ENCODE data around the gene MROH9. TPM values are rescaled to one million over a fixed set of nuclear protein-coding genes. Genes with fewer than 3 reads are reported as not detected.

MROH9 gene
- total and polyA plus RNA-seq, 2 of the 4 experiments (the other 2 are of a cell fraction), result not detected

DNA sequence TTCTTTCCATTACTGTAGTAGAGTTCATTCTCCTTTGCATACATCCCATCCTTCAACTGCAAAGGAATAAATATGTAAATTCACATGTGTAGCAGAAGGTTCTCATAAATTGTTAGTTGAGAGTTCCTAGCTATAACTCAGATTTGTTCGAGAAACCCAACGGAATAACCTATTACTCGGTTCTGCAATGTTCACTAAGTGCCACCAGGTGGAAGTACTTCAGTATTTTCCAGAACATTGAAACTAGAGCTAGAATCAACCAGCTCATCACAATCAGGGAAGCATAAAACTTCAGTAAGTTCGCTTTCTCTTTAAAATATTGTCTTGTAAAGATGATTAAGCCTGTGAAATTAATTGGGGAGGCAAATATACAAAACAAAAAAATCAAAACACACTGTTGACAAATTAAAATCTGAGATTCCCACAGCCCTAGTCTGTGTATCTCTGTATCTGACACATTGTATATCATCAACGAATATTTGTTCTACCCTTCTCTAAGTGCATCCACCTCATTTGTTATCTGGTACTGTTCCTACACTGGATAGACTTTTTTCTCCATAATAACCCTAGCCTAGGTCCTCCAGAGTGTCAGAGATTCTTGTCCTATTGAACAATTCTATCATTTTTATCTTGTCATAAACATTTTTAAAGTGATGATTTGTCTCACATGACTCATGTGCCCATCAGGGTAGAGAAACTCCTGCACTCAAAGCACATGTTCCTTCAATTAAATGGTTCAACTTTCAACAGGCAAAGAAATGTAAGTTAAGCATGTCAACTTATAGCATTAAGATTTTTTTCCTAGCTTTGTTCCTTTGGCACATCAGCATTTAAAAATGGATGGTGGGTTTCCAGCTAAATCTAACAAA lies 31.9 kb downstream of the MROH9 start (continued):
- TF ChIP-seq FOS (IDR thresholded peaks at IDR 0.05; ENCODE audit: low read depth, low read length) (no peak), NFE2L2 (IDR thresholded peaks at IDR 0.05; ENCODE audit: low read depth, low read length) (no peak)

DNA sequence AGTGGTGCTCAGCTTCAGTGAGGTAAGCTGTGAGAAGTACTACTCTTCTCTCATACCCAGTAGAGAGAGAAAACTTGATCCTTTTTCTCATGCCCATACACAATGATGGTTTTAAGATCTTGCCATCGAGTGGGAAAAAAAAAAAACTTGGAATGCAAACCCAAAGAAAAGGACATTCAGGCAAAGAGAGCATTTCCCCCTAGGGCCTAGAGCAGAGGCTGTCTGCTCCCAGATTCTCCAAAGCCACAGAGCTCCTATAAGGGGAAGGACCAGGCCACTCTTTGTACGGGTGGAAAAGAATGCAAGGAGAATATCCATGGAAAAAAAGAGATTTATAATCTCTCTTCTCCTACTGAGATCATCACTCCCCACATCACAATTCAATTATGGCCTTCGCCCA lies 34.9 kb downstream of the MROH9 start:
- no peak overlapping the region for H2AFZ ChIP-seq (replicated peaks; ENCODE audit: low read length, poor library complexity)
- H3K23ac ChIP-seq (ENCODE audit: low read depth, low read length), result no peak overlapping the region
- ChIA-PET POLR2A (ENCODE audit: unreplicated experiment) (no interaction called here), CTCF (interaction anchor here (0.6 to 1.1 kb wide), 2 partner anchors 257 to 411 kb away, joined by 3 read pairs; no protein-coding TSS in a partner anchor)
- no peak overlapping the region for H2BK120ac ChIP-seq (ENCODE audit: low read depth, low read length)
- no peaks in the 10 kb centered on the region for H3K4me1 ChIP-seq (ENCODE audit: control insufficient read depth, insufficient read depth, low read length)
- intact Hi-C loops (cut with micrococcal nuclease), result no loop called here
- H3K27ac ChIP-seq (ENCODE audit: insufficient read depth, low read length), result no peak overlapping the region
- dilution Hi-C loops (cut with HindIII; ENCODE audit: low sequenced_read_pairs, unreplicated experiment), result no loop called here
- no peak overlapping the region for H3K18ac ChIP-seq (ENCODE audit: low read depth, low read length)
- no TSS peak for BruUV-seq (replicated peaks)
- no CpG with 5 or more reads among the region's 3 CpGs for WGBS, 2 experiments (ENCODE audit: extremely low coverage in 2 of 2, insufficient read length in 1 of 2)
- in situ Hi-C loops (cut with MboI; ENCODE audit: low sequenced_read_pairs), result loop anchor here (10.0 kb wide), 1 partner anchor 265 kb away; no protein-coding TSS in a partner anchor
- no peak overlapping the region for H2BK20ac ChIP-seq (ENCODE audit: low read depth, low read length)
- H4K5ac ChIP-seq (ENCODE audit: low read depth, low read length), result no peak overlapping the region
- H3K9me3 ChIP-seq (ENCODE audit: control insufficient read depth, insufficient read depth, low read length), result no peaks in the 10 kb centered on the region
- no peak overlapping the region for H3K4me2 ChIP-seq (ENCODE audit: low read depth, low read length)
- H3K14ac ChIP-seq (replicated peaks; ENCODE audit: low read depth, low read length), result no peak overlapping the region
- no peak overlapping the region for H4K91ac ChIP-seq (ENCODE audit: insufficient read depth, low read depth, low read length)
- no peak overlapping the region for H2AK9ac ChIP-seq (replicated peaks; ENCODE audit: low read depth, low read length, poor library complexity)
- DNase-seq (no peak), ATAC-seq (ENCODE audit: low read depth) (no peak)
- H2BK5ac ChIP-seq (ENCODE audit: low read depth, low read length, poor library complexity, severe bottlenecking), result no peak overlapping the region
- no peak overlapping the region for H3K4me3 ChIP-seq (ENCODE audit: insufficient read depth, low read depth, low read length)
- H3K27me3 ChIP-seq (ENCODE audit: control insufficient read depth, insufficient read depth, low read length), result no peaks in the 10 kb centered on the region
- no peak overlapping the region for H4K8ac ChIP-seq (ENCODE audit: low read depth in 2 of 2, low read length in 2 of 2)
- no peaks in the 10 kb centered on the region for H4K20me1 ChIP-seq (ENCODE audit: insufficient read depth, low read length)
- no peak overlapping the region for H3K4ac ChIP-seq (ENCODE audit: low read depth, low read length)
- no peaks in the 10 kb centered on the region for H3K36me3 ChIP-seq (ENCODE audit: control insufficient read depth, insufficient read depth, low read length)
- no peak overlapping the region for H3K9ac ChIP-seq (ENCODE audit: low read depth, low read length)
- no peaks in the 10 kb centered on the region for H3K79me1 ChIP-seq (ENCODE audit: low read depth in 1 of 2, low read length in 2 of 2)
- H3K56ac ChIP-seq (ENCODE audit: extremely low read depth, insufficient read depth, low read length), result no peak overlapping the region
- H3K9me1 ChIP-seq (ENCODE audit: insufficient read depth, low read length), result no peaks in the 10 kb centered on the region; the same call in 1 of the 2 replicates
- no peak overlapping the region for H2AK5ac ChIP-seq (ENCODE audit: low read depth, low read length)
- H2BK15ac ChIP-seq (ENCODE audit: low read depth, low read length), result no peak overlapping the region
- TF ChIP-seq, protein P1, sequence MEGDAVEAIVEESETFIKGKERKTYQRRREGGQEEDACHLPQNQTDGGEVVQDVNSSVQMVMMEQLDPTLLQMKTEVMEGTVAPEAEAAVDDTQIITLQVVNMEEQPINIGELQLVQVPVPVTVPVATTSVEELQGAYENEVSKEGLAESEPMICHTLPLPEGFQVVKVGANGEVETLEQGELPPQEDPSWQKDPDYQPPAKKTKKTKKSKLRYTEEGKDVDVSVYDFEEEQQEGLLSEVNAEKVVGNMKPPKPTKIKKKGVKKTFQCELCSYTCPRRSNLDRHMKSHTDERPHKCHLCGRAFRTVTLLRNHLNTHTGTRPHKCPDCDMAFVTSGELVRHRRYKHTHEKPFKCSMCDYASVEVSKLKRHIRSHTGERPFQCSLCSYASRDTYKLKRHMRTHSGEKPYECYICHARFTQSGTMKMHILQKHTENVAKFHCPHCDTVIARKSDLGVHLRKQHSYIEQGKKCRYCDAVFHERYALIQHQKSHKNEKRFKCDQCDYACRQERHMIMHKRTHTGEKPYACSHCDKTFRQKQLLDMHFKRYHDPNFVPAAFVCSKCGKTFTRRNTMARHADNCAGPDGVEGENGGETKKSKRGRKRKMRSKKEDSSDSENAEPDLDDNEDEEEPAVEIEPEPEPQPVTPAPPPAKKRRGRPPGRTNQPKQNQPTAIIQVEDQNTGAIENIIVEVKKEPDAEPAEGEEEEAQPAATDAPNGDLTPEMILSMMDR (conservative IDR thresholded peaks at IDR 0.05; ENCODE audit: low read depth, low read length), result no peak
- TF ChIP-seq FOS (IDR thresholded peaks at IDR 0.05; ENCODE audit: low read depth, low read length) (no peak), RAD21 (IDR thresholded peaks at IDR 0.05; ENCODE audit: low read length) (no peak), POLR2A (IDR thresholded peaks at IDR 0.05; ENCODE audit: low read depth, low read length) (no peak), BHLHE40 (IDR thresholded peaks at IDR 0.05; ENCODE audit: low read depth, low read length) (no peak), RFX5 (IDR thresholded peaks at IDR 0.05; ENCODE audit: low read depth, low read length) (no peak), MAZ (IDR thresholded peaks at IDR 0.05; ENCODE audit: borderline replicate concordance, low read depth, low read length) (no peak), RCOR1 (IDR thresholded peaks at IDR 0.05; ENCODE audit: insufficient replicate concordance, low read length) (no peak), CHD1 (IDR thresholded peaks at IDR 0.05; ENCODE audit: low read depth, low read length) (no peak), MXI1 (IDR thresholded peaks at IDR 0.05; ENCODE audit: borderline replicate concordance, low read depth, low read length) (no peak), MAFK (IDR thresholded peaks at IDR 0.05; ENCODE audit: low read depth, low read length) (no peak), NFE2L2 (IDR thresholded peaks at IDR 0.05; ENCODE audit: low read depth, low read length) (no peak)
- TF ChIP-seq, protein P2, sequence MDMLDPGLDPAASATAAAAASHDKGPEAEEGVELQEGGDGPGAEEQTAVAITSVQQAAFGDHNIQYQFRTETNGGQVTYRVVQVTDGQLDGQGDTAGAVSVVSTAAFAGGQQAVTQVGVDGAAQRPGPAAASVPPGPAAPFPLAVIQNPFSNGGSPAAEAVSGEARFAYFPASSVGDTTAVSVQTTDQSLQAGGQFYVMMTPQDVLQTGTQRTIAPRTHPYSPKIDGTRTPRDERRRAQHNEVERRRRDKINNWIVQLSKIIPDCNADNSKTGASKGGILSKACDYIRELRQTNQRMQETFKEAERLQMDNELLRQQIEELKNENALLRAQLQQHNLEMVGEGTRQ (IDR thresholded peaks at IDR 0.05; ENCODE audit: low read depth, low read length), result no peak

Data from IMR-90 (cell line).